ENCODE measurements around the gene SH3RF3.

DNA sequence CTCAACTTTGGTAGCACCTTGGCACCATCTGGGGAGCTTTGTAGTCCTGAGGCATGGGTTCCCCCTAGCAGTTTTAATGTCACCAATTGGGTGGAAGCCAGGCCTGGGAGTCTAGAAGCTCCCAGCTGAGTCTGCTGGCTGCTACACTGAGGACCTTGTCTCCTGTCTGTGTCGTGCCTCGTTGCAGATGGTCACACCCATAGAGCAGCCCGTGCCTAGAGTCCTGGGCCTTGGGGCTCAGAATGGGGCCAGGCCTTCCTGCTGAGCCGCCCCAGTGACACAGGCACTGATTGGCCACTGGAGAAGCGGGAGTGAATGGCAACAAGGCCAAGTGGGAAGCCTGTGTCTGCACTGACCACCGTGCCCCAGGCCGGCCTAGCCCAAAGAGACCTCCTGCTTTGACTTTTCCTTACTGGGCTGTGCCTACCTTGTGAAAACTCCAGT, 113.2 kb downstream of the SH3RF3 start:
- TF ChIP-seq, protein P1, sequence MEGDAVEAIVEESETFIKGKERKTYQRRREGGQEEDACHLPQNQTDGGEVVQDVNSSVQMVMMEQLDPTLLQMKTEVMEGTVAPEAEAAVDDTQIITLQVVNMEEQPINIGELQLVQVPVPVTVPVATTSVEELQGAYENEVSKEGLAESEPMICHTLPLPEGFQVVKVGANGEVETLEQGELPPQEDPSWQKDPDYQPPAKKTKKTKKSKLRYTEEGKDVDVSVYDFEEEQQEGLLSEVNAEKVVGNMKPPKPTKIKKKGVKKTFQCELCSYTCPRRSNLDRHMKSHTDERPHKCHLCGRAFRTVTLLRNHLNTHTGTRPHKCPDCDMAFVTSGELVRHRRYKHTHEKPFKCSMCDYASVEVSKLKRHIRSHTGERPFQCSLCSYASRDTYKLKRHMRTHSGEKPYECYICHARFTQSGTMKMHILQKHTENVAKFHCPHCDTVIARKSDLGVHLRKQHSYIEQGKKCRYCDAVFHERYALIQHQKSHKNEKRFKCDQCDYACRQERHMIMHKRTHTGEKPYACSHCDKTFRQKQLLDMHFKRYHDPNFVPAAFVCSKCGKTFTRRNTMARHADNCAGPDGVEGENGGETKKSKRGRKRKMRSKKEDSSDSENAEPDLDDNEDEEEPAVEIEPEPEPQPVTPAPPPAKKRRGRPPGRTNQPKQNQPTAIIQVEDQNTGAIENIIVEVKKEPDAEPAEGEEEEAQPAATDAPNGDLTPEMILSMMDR (IDR thresholded peaks at IDR 0.05) = no peak
- TF ChIP-seq, protein P2, sequence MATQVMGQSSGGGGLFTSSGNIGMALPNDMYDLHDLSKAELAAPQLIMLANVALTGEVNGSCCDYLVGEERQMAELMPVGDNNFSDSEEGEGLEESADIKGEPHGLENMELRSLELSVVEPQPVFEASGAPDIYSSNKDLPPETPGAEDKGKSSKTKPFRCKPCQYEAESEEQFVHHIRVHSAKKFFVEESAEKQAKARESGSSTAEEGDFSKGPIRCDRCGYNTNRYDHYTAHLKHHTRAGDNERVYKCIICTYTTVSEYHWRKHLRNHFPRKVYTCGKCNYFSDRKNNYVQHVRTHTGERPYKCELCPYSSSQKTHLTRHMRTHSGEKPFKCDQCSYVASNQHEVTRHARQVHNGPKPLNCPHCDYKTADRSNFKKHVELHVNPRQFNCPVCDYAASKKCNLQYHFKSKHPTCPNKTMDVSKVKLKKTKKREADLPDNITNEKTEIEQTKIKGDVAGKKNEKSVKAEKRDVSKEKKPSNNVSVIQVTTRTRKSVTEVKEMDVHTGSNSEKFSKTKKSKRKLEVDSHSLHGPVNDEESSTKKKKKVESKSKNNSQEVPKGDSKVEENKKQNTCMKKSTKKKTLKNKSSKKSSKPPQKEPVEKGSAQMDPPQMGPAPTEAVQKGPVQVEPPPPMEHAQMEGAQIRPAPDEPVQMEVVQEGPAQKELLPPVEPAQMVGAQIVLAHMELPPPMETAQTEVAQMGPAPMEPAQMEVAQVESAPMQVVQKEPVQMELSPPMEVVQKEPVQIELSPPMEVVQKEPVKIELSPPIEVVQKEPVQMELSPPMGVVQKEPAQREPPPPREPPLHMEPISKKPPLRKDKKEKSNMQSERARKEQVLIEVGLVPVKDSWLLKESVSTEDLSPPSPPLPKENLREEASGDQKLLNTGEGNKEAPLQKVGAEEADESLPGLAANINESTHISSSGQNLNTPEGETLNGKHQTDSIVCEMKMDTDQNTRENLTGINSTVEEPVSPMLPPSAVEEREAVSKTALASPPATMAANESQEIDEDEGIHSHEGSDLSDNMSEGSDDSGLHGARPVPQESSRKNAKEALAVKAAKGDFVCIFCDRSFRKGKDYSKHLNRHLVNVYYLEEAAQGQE (IDR thresholded peaks at IDR 0.05; ENCODE audit: insufficient read depth in 1 of 2, low read depth in 2 of 2, low read length in 1 of 2) = no peak

Data from Panc1 (cell line).